Naive B cell (primary cell): Measurements from ENCODE around the gene LIN52. TPM values are rescaled to one million over a fixed set of nuclear protein-coding genes. Genes with fewer than 3 reads are reported as not detected.

ENCODE experiments used
- ATAC-seq, 2 donors: fragments of 150-1000 bp; cut with Tn5 transposase; 2 replicates each; pipeline ENCODE4 v1.10.0; 2021; ENCODE audit warnings: low read depth in 2 of 2, mild to moderate bottlenecking in 2 of 2, moderate library complexity in 2 of 2
- DNase-seq: peaks from one replicate; pipeline ENCODE4 v3.0.0; 2022
- H3K27ac Mint-ChIP-seq, 6 donors: one replicate each; pipeline ENCODE4 v1.8.0; 2020 to 2022; ENCODE audit warnings: mild to moderate bottlenecking in 6 of 6, mixed read lengths in 6 of 6, moderate library complexity in 5 of 6, inconsistent platforms in 2 of 6
- H3K27me3 Mint-ChIP-seq, 3 donors: one replicate each; pipeline ENCODE4 v1.8.0; 2021 to 2022; ENCODE audit warnings: mixed read lengths in 3 of 3, mild to moderate bottlenecking in 1 of 3
- H3K36me3 Mint-ChIP-seq, 2 donors: one replicate each; pipeline ENCODE4 v1.8.0; 2020 to 2022; ENCODE audit warnings: mixed read lengths in 2 of 2, inconsistent platforms in 1 of 2, mild to moderate bottlenecking in 1 of 2
- H3K4me1 Mint-ChIP-seq, 3 donors: one replicate each; pipeline ENCODE4 v1.8.0; 2020 to 2022; ENCODE audit warnings: mixed read lengths in 3 of 3, inconsistent platforms in 1 of 3, mild to moderate bottlenecking in 1 of 3, moderate library complexity in 1 of 3
- H3K4me3 Mint-ChIP-seq, 8 donors: one replicate each; pipeline ENCODE4 v1.8.0; 2020 to 2022; ENCODE audit warnings: mild to moderate bottlenecking in 8 of 8, mixed read lengths in 8 of 8, moderate library complexity in 8 of 8, inconsistent platforms in 2 of 8
- H3K9me3 Mint-ChIP-seq, 7 donors: one replicate each; pipeline ENCODE4 v1.8.0; 2020 to 2022; ENCODE audit warnings: mixed read lengths in 7 of 7, mild to moderate bottlenecking in 5 of 7, inconsistent platforms in 2 of 7, moderate library complexity in 1 of 7
- polyA plus RNA-seq, 6 donors: library from polyadenylated mRNA; unstranded; fragments of 300-500 nt; fragmentation: Illumina TruSeq; gene quantifications; one replicate each; pipeline ENCODE4 v1.2.3, GENCODE V29; 2021; ENCODE audit warnings: low read depth in 6 of 6

LIN52 gene
- polyA plus RNA-seq, 6 donors from 2014 or later: 7.4 to 19.1 (median 11.9) TPM

DNA sequence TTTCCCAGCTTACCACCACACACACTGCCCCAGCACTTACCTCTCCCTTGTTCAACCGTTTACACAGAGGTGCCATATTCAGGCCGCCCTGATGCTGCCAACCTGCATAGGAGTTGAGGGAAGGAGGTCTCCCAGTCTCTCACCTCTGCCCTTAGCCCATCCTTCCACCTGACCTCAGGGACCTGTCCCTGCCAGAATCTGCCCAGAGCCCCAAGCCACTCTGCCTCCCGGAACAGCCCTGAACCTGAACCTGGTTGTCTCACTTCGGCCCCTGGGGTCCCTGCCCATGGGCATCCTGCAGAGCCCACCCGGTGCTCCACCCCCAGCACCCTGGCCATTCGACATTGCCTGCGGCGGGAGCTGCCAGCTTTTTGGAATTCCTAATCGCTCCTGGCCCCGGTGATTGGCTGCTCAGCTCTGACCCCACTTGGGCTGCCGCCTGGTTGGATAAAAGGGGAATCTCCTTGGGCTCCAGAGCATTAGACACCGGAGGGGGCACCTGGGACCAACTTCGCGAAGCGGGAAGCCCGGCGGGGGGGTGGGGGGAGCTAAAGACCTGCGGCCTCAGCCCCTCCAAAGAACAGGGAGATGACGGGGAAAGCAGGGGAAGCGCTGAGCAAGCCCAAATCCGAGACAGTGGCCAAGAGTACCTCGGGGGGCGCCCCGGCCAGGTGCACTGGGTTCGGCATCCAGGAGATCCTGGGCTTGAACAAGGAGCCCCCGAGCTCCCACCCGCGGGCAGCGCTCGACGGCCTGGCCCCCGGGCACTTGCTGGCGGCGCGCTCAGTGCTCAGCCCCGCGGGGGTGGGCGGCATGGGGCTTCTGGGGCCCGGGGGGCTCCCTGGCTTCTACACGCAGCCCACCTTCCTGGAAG lies 154.5 kb downstream of the LIN52 start, which contains the start of gene VSX2:
TSS of gene VSX2 (plus strand) at position 476 of the 874 bp plus-strand sequence. CDS start at position 589, 113 bp downstream.
- Mint-ChIP-seq H3K4me3 (peak within 1 kb of the TSS; percentile 43 to 86 (median 75)), H3K4me1 (peaks cover 16 to 33% (median 23%) of the 10 kb centered on the region in 3 donors), H3K36me3 (no peaks in the 10 kb centered on the region), H3K27ac (peak within 1 kb of the TSS in 2 of 6 donors; percentile 2 to 16), H3K27me3 (peaks cover 72 to 94% (median 85%) of the 10 kb centered on the region in 3 donors), H3K9me3 (peaks cover 0 to 3% (median 0%) of the 10 kb centered on the region in 7 donors)
- DNase-seq (no peak), ATAC-seq (no peak)

DNA sequence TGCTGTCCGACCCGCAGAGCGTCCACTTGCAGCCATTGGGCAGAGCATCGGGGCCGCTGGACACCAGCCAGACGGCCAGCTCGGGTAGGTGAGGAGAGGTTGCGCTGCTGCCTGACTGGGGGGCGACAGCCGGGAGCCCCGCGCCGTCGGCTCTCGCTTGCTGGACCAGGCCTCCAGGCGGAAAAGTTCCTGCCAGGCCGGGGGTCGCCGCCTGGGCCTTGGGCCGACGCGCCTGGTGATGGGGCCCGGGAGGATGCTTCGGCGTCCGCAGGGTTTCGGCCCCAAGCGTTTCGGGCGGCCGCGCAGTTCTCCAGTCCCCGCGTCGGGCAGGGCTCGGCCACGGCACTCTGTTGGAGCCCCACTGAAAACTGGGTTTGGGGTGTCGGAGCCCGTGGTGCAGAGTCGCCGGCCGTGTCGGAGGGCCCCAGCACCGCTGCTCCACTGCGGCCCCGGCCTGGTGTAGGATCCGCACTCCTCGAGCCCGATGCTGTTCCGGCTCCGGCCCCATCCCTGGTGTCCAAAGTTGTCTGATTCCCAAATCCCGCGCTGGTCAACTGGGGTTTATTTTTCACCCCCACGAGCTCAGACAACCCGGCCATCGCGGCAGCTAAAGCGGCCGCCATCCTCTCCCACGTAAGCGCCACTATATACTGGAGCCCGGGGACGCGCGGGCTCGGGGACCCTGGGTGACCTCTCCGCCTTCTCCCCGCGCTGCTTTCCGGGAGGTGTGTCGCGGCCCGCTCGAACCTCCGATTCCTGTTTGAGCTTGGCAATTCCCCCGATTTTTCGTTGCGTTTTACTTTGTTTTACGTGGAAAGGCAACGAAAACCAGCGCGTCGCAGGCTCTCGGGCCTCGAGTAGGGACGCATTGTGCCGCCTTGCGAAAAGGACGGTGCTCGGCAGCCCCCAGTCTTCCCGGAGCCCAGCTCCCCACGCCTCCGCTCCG lies 155.4 kb downstream of the LIN52 start:
- Mint-ChIP-seq H3K4me3 (peak overlapping the region; percentile 43 to 89 (median 80)), H3K36me3 (no peaks in the 10 kb centered on the region), H3K4me1 (peaks cover 16 to 33% (median 23%) of the 10 kb centered on the region in 3 donors), H3K27ac (peak overlapping the region in 1 of 6 donors; percentile 20), H3K9me3 (peaks cover 0 to 3% (median 0%) of the 10 kb centered on the region in 7 donors), H3K27me3 (peaks cover 76 to 94% (median 87%) of the 10 kb centered on the region in 3 donors)
- ATAC-seq: no peak
- no peak for DNase-seq

DNA sequence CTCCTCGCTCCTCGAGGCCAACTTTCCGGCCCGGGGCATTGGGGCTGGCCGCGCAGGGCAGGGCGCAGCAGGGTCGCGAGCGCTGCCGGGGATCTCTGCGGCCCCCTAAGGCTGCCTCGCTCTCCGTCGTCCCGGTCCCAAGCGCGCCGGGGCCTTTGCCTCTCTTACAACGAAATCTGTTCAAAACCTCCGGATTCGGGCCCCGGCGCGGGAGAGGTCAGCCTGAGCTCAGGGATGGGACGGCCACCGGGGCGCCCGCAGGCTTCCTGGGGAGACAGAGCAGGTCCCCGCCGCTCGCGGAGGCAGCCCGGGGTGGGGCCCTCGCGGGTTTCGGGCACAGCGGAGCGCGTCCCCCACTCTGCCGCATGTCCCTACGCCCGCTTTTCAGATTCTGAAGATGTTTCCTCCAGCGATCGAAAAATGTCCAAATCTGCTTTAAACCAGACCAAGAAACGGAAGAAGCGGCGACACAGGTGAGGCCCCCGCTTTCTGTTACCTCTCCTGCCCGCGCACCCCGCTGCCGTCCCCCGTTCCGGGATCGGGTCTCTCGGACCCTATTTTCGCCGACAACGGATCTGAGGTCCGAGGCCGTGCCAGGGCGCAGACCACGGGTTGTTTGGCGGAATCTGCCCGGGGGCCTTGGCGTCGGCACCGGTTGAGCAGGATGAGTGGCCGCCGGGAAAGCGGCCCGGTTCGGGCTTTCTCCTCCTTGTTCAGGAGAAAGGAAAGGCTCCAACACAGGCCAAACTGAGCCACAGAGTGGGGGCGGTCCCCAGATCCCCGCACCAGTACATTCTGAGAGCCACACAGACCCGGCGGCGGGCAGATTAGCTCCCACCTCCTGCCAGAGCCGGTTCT lies 156.3 kb downstream of the LIN52 start:
- Mint-ChIP-seq H3K9me3 (peaks cover 0 to 3% (median 0%) of the 10 kb centered on the region in 7 donors), H3K36me3 (no peaks in the 10 kb centered on the region), H3K27me3 (peaks cover 79 to 95% (median 92%) of the 10 kb centered on the region in 3 donors), H3K4me1 (peaks cover 16 to 33% (median 23%) of the 10 kb centered on the region in 3 donors), H3K27ac (peak overlapping the region in 1 of 6 donors; percentile 97), H3K4me3 (peak overlapping the region; percentile 43 to 89 (median 80))
- ATAC-seq: peak; percentile 22 to 42
- no peak for DNase-seq

DNA sequence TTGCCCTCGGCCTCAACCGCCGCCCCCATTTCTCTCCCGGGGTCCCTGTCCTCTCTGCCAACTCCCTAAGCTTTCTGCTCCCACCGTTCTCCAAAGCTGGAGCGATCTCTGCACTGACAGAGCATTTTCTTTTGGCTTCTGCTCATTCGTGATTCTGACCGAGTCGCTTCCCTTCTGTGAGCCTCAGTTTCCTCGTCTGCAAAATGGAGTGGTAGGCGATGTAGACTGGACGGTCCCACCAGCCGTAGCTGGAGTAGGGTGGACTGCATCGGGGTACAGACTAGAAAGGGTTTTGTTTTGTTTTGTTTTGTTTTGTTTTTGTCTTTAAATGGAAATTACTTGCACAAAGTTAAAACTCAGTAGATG lies 156.9 kb downstream of the LIN52 start:
- DNase-seq (no peak), ATAC-seq (no peak)
- Mint-ChIP-seq H3K36me3 (peaks cover 0 to 4% of the 10 kb centered on the region in 2 donors), H3K4me1 (peaks cover 16 to 33% (median 23%) of the 10 kb centered on the region in 3 donors), H3K4me3 (peak overlapping the region; percentile 34 to 89 (median 80)), H3K27ac (no peak overlapping the region), H3K27me3 (peaks cover 80 to 95% (median 93%) of the 10 kb centered on the region in 3 donors), H3K9me3 (peaks cover 0 to 3% (median 0%) of the 10 kb centered on the region in 7 donors)

DNA sequence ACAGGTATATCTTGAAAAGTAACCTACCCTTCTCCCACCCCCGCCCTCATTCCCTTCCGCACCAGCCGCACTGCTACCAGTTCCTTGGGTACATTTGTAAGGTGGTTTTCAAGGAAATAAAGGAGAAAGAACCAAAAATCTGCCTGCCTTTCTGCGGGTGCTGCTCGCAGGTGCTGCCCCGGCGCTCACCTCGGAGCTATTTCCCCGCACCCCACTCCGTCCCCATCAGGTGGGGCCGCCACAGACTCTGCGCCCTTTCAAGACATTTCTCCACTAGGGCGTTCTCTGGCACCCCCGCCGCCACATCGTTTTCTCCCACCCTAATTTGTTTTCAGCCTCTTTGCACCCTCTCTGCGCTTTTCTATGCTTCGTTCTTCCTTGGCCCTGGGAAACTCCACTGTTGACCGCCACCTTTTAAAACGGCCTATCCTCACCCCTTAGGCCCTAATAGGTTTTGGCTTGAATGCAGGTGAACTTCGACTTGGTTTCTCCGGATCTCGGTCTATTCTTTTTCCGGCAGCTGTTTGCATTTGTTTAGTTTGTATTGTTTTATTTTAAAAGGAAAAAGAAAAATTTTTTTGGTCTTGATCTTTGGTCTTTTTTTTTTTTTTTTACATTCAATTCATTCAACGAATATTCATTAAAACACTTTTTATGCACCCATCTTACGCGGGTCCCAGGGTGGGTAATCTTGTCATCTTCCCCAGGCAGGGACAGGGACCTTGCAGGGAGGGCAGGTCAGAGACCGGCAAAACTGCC lies 157.4 kb downstream of the LIN52 start:
- Mint-ChIP-seq H3K36me3 (peaks cover 0 to 4% of the 10 kb centered on the region in 2 donors), H3K4me1 (peaks cover 16 to 33% (median 23%) of the 10 kb centered on the region in 3 donors), H3K9me3 (peaks cover 0 to 3% (median 0%) of the 10 kb centered on the region in 7 donors), H3K4me3 (peak overlapping the region; percentile 34 to 89 (median 80)), H3K27me3 (peaks cover 75 to 95% (median 95%) of the 10 kb centered on the region in 3 donors), H3K27ac (peak overlapping the region in 1 of 6 donors; percentile 88)
- ATAC-seq: peak; percentile 25 to 32
- DNase-seq: no peak

DNA sequence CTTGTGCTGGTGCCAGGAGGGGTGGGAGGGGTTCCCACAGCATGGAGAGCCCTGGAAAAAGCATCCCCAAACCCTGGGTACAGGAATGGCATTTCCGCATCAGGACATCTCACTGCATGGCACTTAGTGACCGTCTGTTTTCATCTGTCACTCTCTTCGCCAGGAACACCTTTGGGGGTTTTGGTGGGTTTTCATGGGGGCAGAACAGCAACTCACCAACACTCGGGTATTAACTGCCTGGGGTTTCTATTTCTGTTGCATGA lies 158.0 kb downstream of the LIN52 start:
- Mint-ChIP-seq H3K4me1 (peaks cover 16 to 33% (median 23%) of the 10 kb centered on the region in 3 donors), H3K27ac (peak overlapping the region in 1 of 6 donors; percentile 51), H3K9me3 (peaks cover 0 to 3% (median 0%) of the 10 kb centered on the region in 7 donors), H3K4me3 (peak overlapping the region in 3 of 8 donors; percentile 1 to 82 (median 78)), H3K36me3 (peaks cover 0 to 4% of the 10 kb centered on the region in 2 donors), H3K27me3 (peaks cover 70 to 92% (median 90%) of the 10 kb centered on the region in 3 donors)
- ATAC-seq: no peak
- no peak for DNase-seq

DNA sequence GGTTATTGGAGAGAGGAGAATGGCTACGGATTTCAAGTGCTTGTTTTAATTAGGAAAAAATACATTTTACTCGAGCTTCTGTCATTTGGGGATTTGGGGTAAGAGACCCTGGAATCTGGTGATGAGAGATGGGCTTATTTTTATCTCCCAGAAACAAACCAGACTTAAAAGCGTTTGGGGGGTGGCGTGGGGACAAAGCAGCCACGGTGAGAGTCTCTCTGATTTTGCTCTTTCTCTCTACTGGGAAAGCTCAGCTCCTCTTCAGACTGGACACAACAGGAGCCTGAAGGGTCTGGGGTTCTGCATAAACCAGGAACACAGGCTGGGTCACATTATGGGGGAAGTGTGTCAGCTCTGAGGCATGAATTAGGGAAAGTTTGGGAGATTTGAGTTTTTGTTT lies 158.3 kb downstream of the LIN52 start:
- Mint-ChIP-seq H3K9me3 (peaks cover 0 to 3% (median 0%) of the 10 kb centered on the region in 7 donors), H3K27ac (peak overlapping the region in 2 of 6 donors; percentile 23 to 51), H3K36me3 (peaks cover 0 to 4% of the 10 kb centered on the region in 2 donors), H3K4me3 (peak overlapping the region in 2 of 8 donors; percentile 1 to 19), H3K27me3 (peaks cover 67 to 88% (median 87%) of the 10 kb centered on the region in 3 donors), H3K4me1 (peaks cover 16 to 33% (median 23%) of the 10 kb centered on the region in 3 donors)
- ATAC-seq (no peak), DNase-seq (no peak)

DNA sequence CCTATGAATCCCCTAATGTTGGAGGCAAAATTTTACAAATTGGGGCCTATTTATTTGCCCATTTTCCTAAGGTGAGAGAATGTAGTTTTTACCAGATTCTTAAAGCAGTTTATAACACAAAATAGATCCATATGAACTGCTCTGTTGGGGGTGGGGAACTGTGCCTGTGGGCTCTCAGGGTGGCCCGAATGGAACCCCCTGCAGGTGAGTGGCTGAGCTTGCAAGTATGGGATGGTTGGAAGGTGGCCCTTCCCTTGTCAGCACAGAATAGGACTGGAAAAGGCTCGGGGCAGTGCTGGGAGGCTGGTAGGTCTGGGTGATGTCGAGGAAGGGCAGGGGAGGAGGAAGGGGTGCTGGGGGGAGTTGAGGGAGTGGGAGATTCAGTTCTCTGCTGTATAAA lies 159.4 kb downstream of the LIN52 start:
- DNase-seq (no peak), ATAC-seq (peak in 1 of 2 donors; percentile 40)
- peaks cover 57 to 85% (median 76%) of the 10 kb centered on the region in 3 donors for H3K27me3 Mint-ChIP-seq
- H3K4me3 Mint-ChIP-seq: no peak overlapping the region
- peaks cover 16 to 29% (median 23%) of the 10 kb centered on the region in 3 donors for H3K4me1 Mint-ChIP-seq
- peaks cover 0 to 3% (median 0%) of the 10 kb centered on the region in 7 donors for H3K9me3 Mint-ChIP-seq
- H3K27ac Mint-ChIP-seq: no peak overlapping the region
- H3K36me3 Mint-ChIP-seq: peaks cover 0 to 4% of the 10 kb centered on the region in 2 donors

DNA sequence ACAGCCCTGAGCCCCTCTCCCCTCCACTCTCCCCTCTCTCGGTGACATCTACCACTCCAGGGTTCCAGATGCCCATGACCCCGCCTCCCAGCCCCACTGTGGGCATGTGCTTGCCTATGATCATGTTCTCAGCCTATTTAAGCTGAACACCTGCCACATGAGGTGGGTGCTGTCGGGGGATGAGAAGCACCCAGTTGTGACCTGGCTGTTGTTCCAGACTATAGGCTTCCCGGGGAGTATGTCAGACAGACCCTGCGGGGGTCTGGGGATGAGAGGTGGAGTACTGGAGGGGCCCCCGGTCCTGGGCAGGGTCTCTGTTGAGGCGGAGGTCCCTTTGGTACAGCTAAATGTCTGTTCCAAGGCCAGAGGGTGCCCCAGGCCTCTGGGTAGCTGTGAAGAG lies 160.5 kb downstream of the LIN52 start:
- no peak overlapping the region for H3K27ac Mint-ChIP-seq
- peaks cover 61 to 86% (median 70%) of the 10 kb centered on the region in 3 donors for H3K27me3 Mint-ChIP-seq
- peaks cover 0 to 3% (median 0%) of the 10 kb centered on the region in 7 donors for H3K9me3 Mint-ChIP-seq
- no peak for ATAC-seq
- peaks cover 0 to 4% of the 10 kb centered on the region in 2 donors for H3K36me3 Mint-ChIP-seq
- no peak for DNase-seq
- H3K4me1 Mint-ChIP-seq: peaks cover 14 to 26% (median 22%) of the 10 kb centered on the region in 3 donors
- peak overlapping the region in 1 of 8 donors; percentile 52 for H3K4me3 Mint-ChIP-seq

DNA sequence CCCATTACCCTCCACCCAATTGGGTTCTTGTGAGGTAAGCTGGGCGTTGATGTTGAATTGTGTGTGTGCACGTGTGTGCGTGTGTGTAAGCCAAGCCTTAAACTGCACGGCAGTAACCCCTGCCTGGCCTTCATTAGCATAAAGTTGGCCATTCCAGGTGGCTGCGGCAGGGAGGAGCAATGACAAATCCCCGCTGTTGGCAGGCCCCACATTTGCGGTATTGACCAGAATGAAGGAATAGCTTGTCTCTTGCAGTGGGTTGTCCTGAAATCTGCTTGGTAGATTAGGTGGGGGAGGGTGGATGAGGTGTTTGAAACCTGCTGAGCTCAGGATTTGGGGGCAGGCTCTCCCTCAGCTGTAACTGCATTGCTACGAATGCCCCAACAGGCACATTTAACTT lies 161.8 kb downstream of the LIN52 start:
- DNase-seq (no peak), ATAC-seq (no peak)
- Mint-ChIP-seq H3K27me3 (peaks cover 56 to 86% (median 62%) of the 10 kb centered on the region in 3 donors), H3K9me3 (peaks cover 0 to 3% (median 0%) of the 10 kb centered on the region in 7 donors), H3K4me1 (peaks cover 11 to 18% (median 14%) of the 10 kb centered on the region in 3 donors), H3K36me3 (peaks cover 3 to 4% of the 10 kb centered on the region in 2 donors), H3K4me3 (no peak overlapping the region), H3K27ac (no peak overlapping the region)

DNA sequence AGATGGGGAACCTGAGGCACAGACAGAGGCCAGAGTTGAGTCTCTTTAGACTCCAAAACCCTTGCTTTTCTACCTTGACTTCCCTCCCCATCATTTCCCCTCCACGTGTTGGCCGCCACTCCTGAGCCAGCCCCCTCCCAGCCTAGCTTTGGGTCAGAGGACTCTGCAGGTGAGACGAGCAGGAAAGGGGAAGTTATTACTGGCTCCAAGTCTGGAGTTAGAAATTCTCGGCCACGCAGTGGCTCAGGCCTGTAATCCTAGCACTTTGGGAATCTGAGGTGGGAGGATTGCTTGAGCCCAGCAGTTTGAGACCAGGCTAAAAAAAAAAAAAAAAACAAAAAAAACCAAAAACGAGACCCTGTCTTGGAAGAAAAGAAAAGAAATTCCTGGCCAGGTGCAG lies 163.3 kb downstream of the LIN52 start:
- H3K4me3 Mint-ChIP-seq: no peak overlapping the region
- peaks cover 6 to 8% (median 8%) of the 10 kb centered on the region in 3 donors for H3K4me1 Mint-ChIP-seq
- peaks cover 4 to 7% of the 10 kb centered on the region in 2 donors for H3K36me3 Mint-ChIP-seq
- peaks cover 44 to 86% (median 54%) of the 10 kb centered on the region in 3 donors for H3K27me3 Mint-ChIP-seq
- no peaks in the 10 kb centered on the region for H3K9me3 Mint-ChIP-seq
- no peak overlapping the region for H3K27ac Mint-ChIP-seq
- no peak for ATAC-seq
- no peak for DNase-seq
